Nephron (organoid): ENCODE measurements around the gene TRNT1.
A peak's percentile ranks its signal among the peaks of the same experiment; 100 is the strongest.

Source experiments
- H3K27ac Mint-ChIP-seq, 3 experiments: 2 replicates each; pipeline ENCODE4 v1.8.0; 2020; ENCODE audit warnings: mixed read lengths in 3 of 3, mild to moderate bottlenecking in 2 of 3, moderate library complexity in 1 of 3
- H3K27me3 Mint-ChIP-seq: 2 replicates; pipeline ENCODE4 v1.8.0; 2021; ENCODE audit warnings: low read depth, mild to moderate bottlenecking, moderate library complexity, mixed read lengths
- H3K36me3 Mint-ChIP-seq: 2 replicates; pipeline ENCODE4 v1.8.0; 2020; ENCODE audit warnings: low read depth, mixed read lengths
- H3K4me1 Mint-ChIP-seq: 2 replicates; pipeline ENCODE4 v1.8.0; 2020; ENCODE audit warnings: mixed read lengths
- H3K4me3 Mint-ChIP-seq, 3 experiments: 2 replicates each; pipeline ENCODE4 v1.8.0; 2020; ENCODE audit warnings: mild to moderate bottlenecking in 3 of 3, mixed read lengths in 3 of 3, moderate library complexity in 2 of 3
- H3K9me3 Mint-ChIP-seq: 2 replicates; pipeline ENCODE4 v1.8.0; 2020; ENCODE audit warnings: mixed read lengths
- TF ChIP-seq, protein P1 (sequence below), 3 experiments: fragments of 200-600 bp; sonication (generic); IDR thresholded peaks; one replicate each; pipeline ENCODE4 v1.5.0; 2021; ENCODE audit warnings: antibody characterized with exemption in 3 of 3; ENCODE audit not compliant: unreplicated experiment in 3 of 3

The TRNT1 gene

GRCh38 chr3:3184876-3185275 is 58.1 kb downstream of the TRNT1 start:
- H3K27me3 Mint-ChIP-seq: peaks cover 2% of the 10 kb centered on the region
- H3K9me3 Mint-ChIP-seq: peaks cover 19% of the 10 kb centered on the region
- H3K4me1 Mint-ChIP-seq: peaks cover 21% of the 10 kb centered on the region
- no peak overlapping the region for H3K4me3 Mint-ChIP-seq
- no peaks in the 10 kb centered on the region for H3K36me3 Mint-ChIP-seq
- TF ChIP-seq, protein P1, sequence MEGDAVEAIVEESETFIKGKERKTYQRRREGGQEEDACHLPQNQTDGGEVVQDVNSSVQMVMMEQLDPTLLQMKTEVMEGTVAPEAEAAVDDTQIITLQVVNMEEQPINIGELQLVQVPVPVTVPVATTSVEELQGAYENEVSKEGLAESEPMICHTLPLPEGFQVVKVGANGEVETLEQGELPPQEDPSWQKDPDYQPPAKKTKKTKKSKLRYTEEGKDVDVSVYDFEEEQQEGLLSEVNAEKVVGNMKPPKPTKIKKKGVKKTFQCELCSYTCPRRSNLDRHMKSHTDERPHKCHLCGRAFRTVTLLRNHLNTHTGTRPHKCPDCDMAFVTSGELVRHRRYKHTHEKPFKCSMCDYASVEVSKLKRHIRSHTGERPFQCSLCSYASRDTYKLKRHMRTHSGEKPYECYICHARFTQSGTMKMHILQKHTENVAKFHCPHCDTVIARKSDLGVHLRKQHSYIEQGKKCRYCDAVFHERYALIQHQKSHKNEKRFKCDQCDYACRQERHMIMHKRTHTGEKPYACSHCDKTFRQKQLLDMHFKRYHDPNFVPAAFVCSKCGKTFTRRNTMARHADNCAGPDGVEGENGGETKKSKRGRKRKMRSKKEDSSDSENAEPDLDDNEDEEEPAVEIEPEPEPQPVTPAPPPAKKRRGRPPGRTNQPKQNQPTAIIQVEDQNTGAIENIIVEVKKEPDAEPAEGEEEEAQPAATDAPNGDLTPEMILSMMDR (IDR thresholded peaks at IDR 0.05; ENCODE audit: unreplicated experiment in 3 of 3): no peak
- H3K27ac Mint-ChIP-seq: no peak overlapping the region

DNA sequence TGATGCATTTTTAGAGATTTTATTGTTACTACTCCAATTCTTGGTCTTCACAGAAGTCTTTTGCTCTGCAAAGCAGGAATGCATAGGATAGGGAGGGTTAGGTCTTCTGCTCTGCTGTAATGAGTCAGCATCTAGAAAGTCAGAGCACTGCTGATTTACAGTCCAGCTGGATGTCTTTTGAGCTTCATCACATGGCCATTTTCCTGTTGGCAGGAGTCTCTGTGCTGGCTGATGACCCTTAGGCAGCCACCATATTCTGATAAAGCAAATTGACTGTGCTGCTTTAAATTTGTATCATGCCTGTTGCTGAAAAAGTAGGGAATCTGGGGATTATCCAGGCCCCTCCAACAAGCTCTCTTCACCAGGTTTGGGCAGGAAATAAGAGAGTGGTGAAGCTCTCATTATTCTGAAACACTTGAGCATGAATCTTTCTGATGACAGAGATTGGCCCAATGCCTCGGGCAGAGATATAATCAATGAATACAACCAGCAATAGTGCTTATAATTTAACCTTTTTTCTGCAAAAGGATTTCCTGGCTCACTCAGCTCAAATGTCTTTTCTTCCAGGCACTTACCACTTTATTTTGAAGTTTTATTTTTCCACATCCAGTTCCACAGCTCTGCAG is 62.5 kb downstream of the TRNT1 start:
- Mint-ChIP-seq H3K9me3 (peaks cover 21% of the 10 kb centered on the region), H3K27me3 (peaks cover 16% of the 10 kb centered on the region), H3K4me1 (peaks cover 15% of the 10 kb centered on the region), H3K4me3 (no peak overlapping the region), H3K27ac (peak overlapping the region in 2 of 3 experiments; percentile 85), H3K36me3 (no peaks in the 10 kb centered on the region)
- TF ChIP-seq, protein P1 (IDR thresholded peaks at IDR 0.05; ENCODE audit: unreplicated experiment in 3 of 3): no peak

DNA sequence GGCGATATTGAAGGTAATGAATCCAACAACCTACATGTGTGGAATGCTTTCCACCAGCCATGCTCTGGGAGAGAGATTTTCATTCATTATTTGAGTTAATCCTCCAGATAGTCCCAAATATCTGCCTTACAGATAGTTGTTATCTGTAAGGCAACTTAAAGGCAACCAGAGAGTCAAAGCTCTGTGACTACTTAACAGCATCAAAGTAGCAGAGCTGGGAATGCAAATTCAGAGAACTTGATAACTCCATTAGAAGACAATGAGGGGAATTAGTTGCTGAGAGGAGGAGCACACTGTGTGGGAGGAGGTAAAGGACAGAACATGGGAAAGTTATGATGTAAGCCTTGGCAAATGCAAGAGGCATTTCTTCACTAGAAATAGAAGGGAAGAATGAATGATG is 63.2 kb downstream of the TRNT1 start:
- Mint-ChIP-seq H3K36me3 (no peaks in the 10 kb centered on the region), H3K4me1 (peaks cover 15% of the 10 kb centered on the region), H3K27ac (peak overlapping the region in 2 of 3 experiments; percentile 52 to 85), H3K9me3 (peaks cover 21% of the 10 kb centered on the region), H3K4me3 (no peak overlapping the region), H3K27me3 (peaks cover 19% of the 10 kb centered on the region)
- TF ChIP-seq, protein P1 (IDR thresholded peaks at IDR 0.05; ENCODE audit: unreplicated experiment in 3 of 3): no peak

GRCh38 chr3:3191675-3192285 is 65.0 kb downstream of the TRNT1 start:
- peaks cover 19% of the 10 kb centered on the region for H3K27me3 Mint-ChIP-seq
- peaks cover 9% of the 10 kb centered on the region for H3K9me3 Mint-ChIP-seq
- H3K4me3 Mint-ChIP-seq: no peak overlapping the region
- H3K4me1 Mint-ChIP-seq: peaks cover 15% of the 10 kb centered on the region
- H3K27ac Mint-ChIP-seq: no peak overlapping the region
- TF ChIP-seq, protein P1 (IDR thresholded peaks at IDR 0.05; ENCODE audit: unreplicated experiment in 3 of 3): no peak
- H3K36me3 Mint-ChIP-seq: no peaks in the 10 kb centered on the region

DNA sequence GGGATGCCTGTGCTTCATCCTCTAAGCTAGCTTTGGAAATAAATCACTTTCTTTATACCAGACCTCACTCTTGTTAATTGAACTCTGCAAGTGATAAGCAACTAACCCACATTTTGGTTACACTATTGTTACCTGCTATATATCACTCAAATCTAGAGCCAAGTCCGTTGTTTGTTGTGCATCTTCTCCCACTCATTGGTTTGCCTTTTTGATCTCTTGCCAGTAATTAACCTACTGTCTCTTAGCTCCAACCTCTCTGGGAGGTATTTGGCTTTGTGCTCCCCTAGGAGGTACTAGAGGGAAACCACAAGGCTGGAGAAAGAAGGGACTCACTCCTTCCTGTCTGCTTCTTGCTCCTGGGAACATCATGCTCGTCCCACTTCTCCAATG is 65.5 kb downstream of the TRNT1 start:
- Mint-ChIP-seq H3K4me1 (peaks cover 15% of the 10 kb centered on the region), H3K9me3 (peaks cover 9% of the 10 kb centered on the region), H3K36me3 (no peaks in the 10 kb centered on the region), H3K27me3 (peaks cover 19% of the 10 kb centered on the region), H3K4me3 (no peak overlapping the region), H3K27ac (no peak overlapping the region)
- TF ChIP-seq, protein P1 (IDR thresholded peaks at IDR 0.05; ENCODE audit: unreplicated experiment in 3 of 3): no peak

- peaks cover 21% of the 10 kb centered on the region for H3K27me3 Mint-ChIP-seq
Measured at GRCh38 chr3:3194861-3195260, 68.1 kb downstream of the TRNT1 start.

More at GRCh38 chr3:3194861-3195260, 68.1 kb downstream of the TRNT1 start:
- Mint-ChIP-seq H3K9me3 (peaks cover 2% of the 10 kb centered on the region), H3K4me3 (no peak overlapping the region), H3K4me1 (peaks cover 12% of the 10 kb centered on the region), H3K27ac (no peak overlapping the region), H3K36me3 (no peaks in the 10 kb centered on the region)
- TF ChIP-seq, protein P1 (IDR thresholded peaks at IDR 0.05; ENCODE audit: unreplicated experiment in 3 of 3): no peak
